ENCODE data around the gene BTBD17.

Gene BTBD17

GRCh38 chr17:74358697-74359096 is 3.0 kb downstream of the BTBD17 start:
- no peak for DNase-seq

- DNase-seq: no peak
Observed at GRCh38 chr17:74357466-74357809, 4.2 kb downstream of the BTBD17 start.

GRCh38 chr17:74356646-74357465 is 4.8 kb downstream of the BTBD17 start:
- no peak for DNase-seq

GRCh38 chr17:74355065-74355464 is 6.6 kb downstream of the BTBD17 start:
- no peak for DNase-seq

GRCh38 chr17:74354561-74354960 is 7.1 kb downstream of the BTBD17 start:
- no peak for DNase-seq

- DNase-seq: no peak
Observed at GRCh38 chr17:74354123-74354522, 7.5 kb downstream of the BTBD17 start.

- no peak for DNase-seq
Observed at GRCh38 chr17:74353446-74354060, 8.1 kb downstream of the BTBD17 start.

GRCh38 chr17:74351552-74352210 is 10.0 kb downstream of the BTBD17 start:
- no peak for DNase-seq

- no peak for DNase-seq
Observed at GRCh38 chr17:74350486-74350885, 11.2 kb downstream of the BTBD17 start.

GRCh38 chr17:74349120-74349519 is 12.5 kb downstream of the BTBD17 start:
- no peak for DNase-seq

- no peak for DNase-seq
Observed at GRCh38 chr17:74347646-74348045, 14.0 kb downstream of the BTBD17 start.

GRCh38 chr17:74345433-74346241 is 16.0 kb downstream of the BTBD17 start:
- no peak for DNase-seq

GRCh38 chr17:74344658-74345057 is 17.0 kb downstream of the BTBD17 start:
- DNase-seq: no peak

GRCh38 chr17:74343526-74344284 is 18.0 kb downstream of the BTBD17 start:
- DNase-seq: no peak

GRCh38 chr17:74343121-74343520 is 18.5 kb downstream of the BTBD17 start:
- no peak for DNase-seq

- DNase-seq: no peak
Observed at GRCh38 chr17:74342224-74342623, 19.4 kb downstream of the BTBD17 start.

- no peak for DNase-seq
Observed at GRCh38 chr17:74340470-74341023, 21.1 kb downstream of the BTBD17 start.

GRCh38 chr17:74339537-74340195 is 22.0 kb downstream of the BTBD17 start:
- no peak for DNase-seq

- no peak for DNase-seq
Observed at GRCh38 chr17:74337834-74338500, 23.7 kb downstream of the BTBD17 start.

- no peak for DNase-seq
Observed at GRCh38 chr17:74336307-74336706, 25.4 kb downstream of the BTBD17 start.

GRCh38 chr17:74335529-74336062 is 26.1 kb downstream of the BTBD17 start:
- no peak for DNase-seq
